Measurements from ENCODE around the gene COL6A3.

DNA sequence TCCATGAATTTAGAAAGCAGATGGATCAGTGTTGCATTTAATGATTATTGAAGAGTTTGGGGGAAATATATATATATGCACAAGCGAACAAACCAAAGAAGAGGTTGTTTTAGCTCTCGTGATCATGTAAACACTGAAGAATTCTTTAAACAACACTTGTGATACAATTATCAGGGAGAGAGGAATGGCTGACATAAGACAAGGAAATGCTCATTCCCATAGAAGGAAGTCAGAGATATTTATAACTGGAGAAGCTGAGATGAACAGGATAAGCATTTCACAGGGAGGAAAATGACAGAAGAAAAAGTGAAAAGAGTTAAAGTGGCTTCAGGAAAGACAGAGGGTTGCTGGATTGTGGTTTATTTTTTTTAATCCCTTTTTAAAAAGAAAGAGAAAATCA is 10.6 kb upstream of the COL6A3 start:
- TF ChIP-seq POLR2A (IDR thresholded peaks at IDR 0.05) = no peak
- TF ChIP-seq, protein P1, sequence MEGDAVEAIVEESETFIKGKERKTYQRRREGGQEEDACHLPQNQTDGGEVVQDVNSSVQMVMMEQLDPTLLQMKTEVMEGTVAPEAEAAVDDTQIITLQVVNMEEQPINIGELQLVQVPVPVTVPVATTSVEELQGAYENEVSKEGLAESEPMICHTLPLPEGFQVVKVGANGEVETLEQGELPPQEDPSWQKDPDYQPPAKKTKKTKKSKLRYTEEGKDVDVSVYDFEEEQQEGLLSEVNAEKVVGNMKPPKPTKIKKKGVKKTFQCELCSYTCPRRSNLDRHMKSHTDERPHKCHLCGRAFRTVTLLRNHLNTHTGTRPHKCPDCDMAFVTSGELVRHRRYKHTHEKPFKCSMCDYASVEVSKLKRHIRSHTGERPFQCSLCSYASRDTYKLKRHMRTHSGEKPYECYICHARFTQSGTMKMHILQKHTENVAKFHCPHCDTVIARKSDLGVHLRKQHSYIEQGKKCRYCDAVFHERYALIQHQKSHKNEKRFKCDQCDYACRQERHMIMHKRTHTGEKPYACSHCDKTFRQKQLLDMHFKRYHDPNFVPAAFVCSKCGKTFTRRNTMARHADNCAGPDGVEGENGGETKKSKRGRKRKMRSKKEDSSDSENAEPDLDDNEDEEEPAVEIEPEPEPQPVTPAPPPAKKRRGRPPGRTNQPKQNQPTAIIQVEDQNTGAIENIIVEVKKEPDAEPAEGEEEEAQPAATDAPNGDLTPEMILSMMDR (IDR thresholded peaks at IDR 0.05) = no peak
- TF ChIP-seq POLR2AphosphoS5 (IDR thresholded peaks at IDR 0.05) = no peak
